COLO668 (cell line): ENCODE measurements around the gene ANAPC7.
A peak's percentile ranks its signal among the peaks of the same experiment; 100 is the strongest.
"Not testable (repeated sequence)": the region's sequence is repeated elsewhere in the genome, so short reads cannot be mapped to it uniquely, and the experiment has no call there.

Experiments
- DNase-seq: peaks from one replicate; lab custom pipeline; 2025; ENCODE audit not compliant: unreplicated experiment; lab: John Stamatoyannopoulos, UW

Gene ANAPC7, protein sequence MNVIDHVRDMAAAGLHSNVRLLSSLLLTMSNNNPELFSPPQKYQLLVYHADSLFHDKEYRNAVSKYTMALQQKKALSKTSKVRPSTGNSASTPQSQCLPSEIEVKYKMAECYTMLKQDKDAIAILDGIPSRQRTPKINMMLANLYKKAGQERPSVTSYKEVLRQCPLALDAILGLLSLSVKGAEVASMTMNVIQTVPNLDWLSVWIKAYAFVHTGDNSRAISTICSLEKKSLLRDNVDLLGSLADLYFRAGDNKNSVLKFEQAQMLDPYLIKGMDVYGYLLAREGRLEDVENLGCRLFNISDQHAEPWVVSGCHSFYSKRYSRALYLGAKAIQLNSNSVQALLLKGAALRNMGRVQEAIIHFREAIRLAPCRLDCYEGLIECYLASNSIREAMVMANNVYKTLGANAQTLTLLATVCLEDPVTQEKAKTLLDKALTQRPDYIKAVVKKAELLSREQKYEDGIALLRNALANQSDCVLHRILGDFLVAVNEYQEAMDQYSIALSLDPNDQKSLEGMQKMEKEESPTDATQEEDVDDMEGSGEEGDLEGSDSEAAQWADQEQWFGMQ

GRCh38 chr12:110403146-110403975, at the start of gene ANAPC7:
ANAPC7 (minus strand) TSS chr12:110403708; CDS start chr12:110403627, 81 bp downstream.
- DNase-seq: peak; percentile 96

DNA sequence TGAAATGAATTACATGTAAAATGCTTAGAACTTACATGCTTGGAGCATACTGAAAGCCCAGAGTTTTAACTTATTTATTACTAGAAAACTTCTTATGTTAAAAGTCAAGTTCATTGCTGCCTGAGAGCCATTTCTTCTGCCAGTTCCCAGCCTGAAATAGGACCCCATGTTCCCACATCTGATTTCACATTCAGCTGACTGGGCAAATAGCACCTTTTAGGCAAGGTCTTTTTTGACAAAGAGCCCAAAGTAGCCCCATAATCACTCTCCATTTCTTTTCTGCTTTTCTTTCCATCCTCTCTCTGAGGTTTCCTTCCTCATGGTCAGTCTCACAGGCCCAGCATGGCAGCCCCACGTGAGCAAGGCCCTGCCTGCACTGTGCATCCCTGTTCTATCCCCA, 47.8 kb upstream of the ANAPC7 start:
- no peak for DNase-seq

DNA sequence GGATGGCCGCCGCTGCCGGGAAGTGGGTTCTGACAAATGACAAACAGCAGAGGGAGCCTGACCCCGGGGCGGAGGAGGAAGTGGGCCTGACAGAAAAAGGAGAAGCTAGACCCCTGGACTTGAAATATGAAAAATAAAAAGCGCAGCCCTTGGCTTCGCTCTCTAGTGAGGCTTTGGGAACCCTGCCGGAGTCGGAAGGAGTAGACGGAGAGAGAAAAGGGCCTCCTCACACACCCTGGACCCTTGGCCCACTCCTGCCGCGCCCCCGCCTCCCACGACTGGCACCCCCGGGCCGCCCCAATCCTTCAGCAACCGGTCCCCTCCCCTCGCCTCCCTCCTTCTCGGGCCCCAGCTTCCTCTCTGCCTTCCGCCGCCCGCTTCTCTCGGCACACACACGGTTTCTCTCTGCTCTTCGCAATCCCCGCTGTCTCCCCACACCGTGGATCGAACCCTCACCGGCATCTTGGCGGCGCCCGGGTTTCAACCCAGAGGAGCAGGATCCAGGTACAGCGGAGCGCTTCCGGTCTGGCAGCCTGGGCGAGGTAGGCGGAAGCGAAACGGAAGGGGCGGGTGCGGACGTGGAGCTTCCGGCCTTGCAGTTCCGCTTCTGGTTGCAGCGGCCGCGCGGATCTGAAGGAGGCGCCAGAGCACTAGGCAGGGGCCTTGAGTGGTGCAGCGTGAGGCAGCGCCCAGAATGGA, 46.4 kb upstream of the ANAPC7 start, which contains the start of gene ARPC3:
TSS of gene ARPC3 (minus strand) at position 539 of the 699 bp plus-strand sequence. CDS start at position 462, 77 bp downstream.
- DNase-seq: peak; percentile 97

DNA sequence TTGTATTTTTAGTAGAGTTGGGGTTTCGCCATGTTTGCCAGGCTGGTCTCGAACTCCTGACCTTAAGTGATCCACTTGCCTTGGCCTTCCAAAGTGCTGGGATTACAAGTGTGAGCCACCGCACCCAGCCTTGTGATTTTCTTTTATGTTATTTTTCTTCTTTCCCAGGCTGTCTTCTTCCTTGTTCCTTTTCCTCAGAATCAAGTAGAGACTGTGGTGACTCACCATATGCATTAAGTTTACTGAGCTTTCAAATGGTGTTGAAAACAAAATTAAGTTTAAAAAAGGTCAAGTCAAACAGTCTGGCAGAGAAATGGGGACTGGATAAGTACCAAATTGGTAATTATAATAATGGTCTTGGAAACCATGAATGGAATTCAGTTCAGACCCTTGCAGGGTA, 40.9 kb upstream of the ANAPC7 start:
- no peak for DNase-seq

DNA sequence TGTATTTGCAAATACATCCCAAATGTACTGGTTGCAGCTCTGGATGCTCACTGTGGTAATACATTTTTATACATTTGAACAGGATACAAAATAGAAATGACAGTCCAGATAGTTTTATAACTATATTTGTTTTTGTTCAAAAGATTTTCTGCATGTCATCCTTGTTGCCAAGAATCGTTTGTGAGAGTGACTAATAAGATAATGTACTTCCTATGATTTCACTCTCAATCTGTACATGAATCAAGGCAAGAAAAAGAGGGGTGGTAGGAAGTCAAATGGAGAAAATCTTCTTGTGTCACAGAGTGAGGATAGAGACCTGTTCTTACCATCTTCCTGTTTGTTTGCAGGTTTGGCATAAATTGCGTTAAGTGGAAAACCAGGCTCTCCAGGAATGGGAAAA, 32.7 kb upstream of the ANAPC7 start:
- DNase-seq: no peak

DNA sequence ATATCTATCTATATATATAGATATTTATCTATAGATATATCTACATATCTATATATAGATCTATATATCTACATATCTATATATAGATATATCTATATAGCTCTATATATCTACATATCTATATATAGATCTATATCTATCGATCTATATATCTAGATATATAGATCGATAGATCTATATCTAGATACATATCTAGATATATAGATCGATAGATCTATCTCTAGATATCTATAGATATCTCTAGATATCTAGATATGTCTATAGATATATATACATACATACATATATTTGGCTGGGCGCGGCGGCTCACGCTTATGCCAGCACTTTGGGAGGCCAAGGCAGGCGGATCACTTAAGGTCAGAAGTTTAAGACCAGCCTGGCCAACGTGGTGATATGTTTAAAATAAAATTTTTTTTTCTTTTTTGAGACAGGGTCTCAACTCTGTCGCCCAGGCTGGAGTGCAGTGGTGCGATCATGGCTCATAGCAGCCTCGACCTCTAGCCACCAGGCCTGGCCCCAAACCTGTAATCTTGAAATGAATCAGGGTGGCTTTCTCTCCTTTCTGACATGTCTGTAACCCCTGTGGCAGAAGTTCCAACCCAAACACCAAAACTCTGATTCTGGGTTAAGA, 28.6 kb upstream of the ANAPC7 start:
- DNase-seq: no peak

GRCh38 chr12:110429676-110430075, 26.2 kb upstream of the ANAPC7 start:
- not testable (repeated sequence) for DNase-seq

- DNase-seq: no peak
These were observed 22.9 kb upstream of the ANAPC7 start for GRCh38 chr12:110426406-110426805.

- no peak for DNase-seq
These were observed 20.7 kb upstream of the ANAPC7 start for GRCh38 chr12:110424237-110424636.

DNA sequence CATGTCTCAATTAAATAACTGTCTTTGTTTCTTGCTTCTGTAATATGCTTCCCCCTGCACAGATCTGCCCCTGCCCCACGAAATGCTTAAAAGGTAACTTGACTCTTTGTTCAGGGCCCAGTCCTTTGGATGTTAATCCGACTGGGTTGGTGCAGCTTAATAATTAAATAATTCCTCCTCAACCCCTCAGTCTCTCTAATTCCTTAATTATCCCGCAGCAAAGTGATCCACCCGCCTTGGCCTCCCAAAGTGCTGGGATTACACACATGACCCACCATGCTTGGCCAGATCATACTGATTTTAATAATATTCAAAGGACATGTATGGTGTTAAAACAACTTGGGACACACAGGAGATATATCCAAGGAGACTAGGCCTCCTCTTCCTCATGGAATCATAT, 18.2 kb upstream of the ANAPC7 start:
- DNase-seq: no peak

DNA sequence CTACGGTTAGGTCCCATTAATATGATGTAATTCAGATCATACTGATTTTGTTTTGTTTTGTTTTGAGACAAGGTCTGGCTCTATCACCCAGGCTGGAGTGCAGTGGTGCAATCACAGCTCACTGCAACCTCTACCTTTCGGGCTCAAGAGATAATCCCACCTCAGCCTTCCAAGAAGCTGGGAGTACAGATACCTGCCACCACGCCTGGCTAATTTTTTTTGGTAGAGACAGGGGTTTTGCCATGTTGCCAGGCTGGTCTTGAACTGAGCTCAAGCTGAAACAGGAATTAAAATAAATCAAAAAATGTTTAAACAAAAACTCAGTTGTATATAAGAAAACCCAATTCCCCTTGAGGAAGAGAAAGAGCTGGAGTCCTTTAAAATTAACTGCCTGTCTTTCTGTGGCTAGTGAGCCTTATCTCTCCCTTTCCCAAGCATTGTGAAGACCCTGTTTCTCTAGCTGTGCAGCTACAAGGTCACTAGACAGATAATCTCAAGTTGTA, 17.7 kb upstream of the ANAPC7 start:
- no peak for DNase-seq

GRCh38 chr12:110420644-110421043, 17.1 kb upstream of the ANAPC7 start:
- not testable (repeated sequence) for DNase-seq

DNA sequence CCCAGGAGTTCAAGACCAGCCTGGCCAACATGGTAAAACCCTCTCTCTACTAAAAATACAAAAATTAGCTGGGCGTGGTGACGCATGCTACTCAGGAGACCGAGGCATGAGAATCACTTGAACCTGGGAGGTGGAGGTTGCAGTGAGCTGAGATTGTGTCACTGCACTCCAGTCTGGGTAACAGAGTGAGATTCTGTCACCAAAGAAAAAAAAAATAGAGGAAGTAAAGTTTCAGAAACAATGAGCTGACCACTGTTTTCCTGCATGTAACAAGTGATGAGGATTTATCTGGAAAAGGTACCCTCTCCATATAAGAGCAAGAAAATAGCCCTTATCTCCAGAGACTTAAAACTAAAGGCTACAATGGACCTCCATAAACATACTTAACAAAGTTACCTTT, 13.6 kb upstream of the ANAPC7 start:
- DNase-seq: not testable (repeated sequence)

GRCh38 chr12:110410086-110410485, 6.6 kb upstream of the ANAPC7 start:
- not testable (repeated sequence) for DNase-seq

- not testable (repeated sequence) for DNase-seq
These were observed 1.7 kb upstream of the ANAPC7 start for GRCh38 chr12:110405126-110405662.

- peak; percentile 88 for DNase-seq
These were observed 621 bp upstream of the ANAPC7 start for GRCh38 chr12:110403976-110404682.

GRCh38 chr12:110382683-110383082, 20.8 kb downstream of the ANAPC7 start:
- no peak for DNase-seq

- DNase-seq: no peak
These were observed 23.9 kb downstream of the ANAPC7 start for GRCh38 chr12:110379631-110380030.

DNA sequence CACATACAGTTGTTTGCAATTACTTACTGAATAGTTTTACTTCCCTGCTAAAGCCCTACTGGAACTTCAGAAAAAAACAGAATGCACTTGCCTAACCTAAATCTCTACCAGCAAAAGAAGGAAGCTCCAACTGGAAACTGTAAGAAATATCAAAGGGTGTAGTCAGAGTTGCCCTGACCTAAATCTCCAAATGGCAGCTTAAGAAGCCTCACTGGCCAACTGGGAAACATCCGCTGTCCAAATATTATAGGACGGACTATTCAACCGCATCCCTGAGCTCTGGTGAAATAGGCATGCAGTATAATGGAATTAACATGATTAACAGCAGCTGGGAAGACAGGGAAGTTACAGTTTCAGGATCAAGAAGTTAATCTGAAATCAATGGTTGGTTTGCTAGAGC, 24.3 kb downstream of the ANAPC7 start:
- no peak for DNase-seq
